K562 (cell line): Measurements from ENCODE around the gene NT5C2.

Experiments
- ARID4B ChIP-seq: sonication (generic); formaldehyde crosslinking; IDR thresholded peaks from 2 replicates; pipeline ENCODE4 v1.8.0; 2022; ENCODE audit warnings: mild to moderate bottlenecking, missing genetic modification reagents
- NR2C2 ChIP-seq, 2 experiments: fragments of 200-800 bp in 1 of 2; sonication (Bioruptor generic) in 1 of 2; sonication (generic) in 1 of 2; formaldehyde crosslinking in 1 of 2; IDR thresholded peaks; 2 replicates each; pipeline versions ENCODE4 v1.6.1 to v1.8.0; 2016 to 2022; ENCODE audit warnings: mild to moderate bottlenecking in 1 of 2, missing compliant biosample characterization in 1 of 2, missing genetic modification characterization in 1 of 2, missing genetic modification reagents in 1 of 2
- POLR2AphosphoS2 ChIP-seq: IDR thresholded peaks from 2 replicates; pipeline ENCODE4 v1.6.1; 2012; ENCODE audit warnings: low read length, improper control_type of control experiment
- TF ChIP-seq, protein P1 (sequence below), 2 experiments: fragments of 450-650 bp in 1 of 2; sonication (generic) in 1 of 2; formaldehyde crosslinking; conservative IDR thresholded peaks; 2 replicates each; pipeline versions ENCODE4 v1.4.0 to v1.8.1; 2020 to 2022; ENCODE audit warnings: mild to moderate bottlenecking in 1 of 2, missing genetic modification reagents in 1 of 2
- TF ChIP-seq, protein P2 (sequence below), 3 experiments: IDR thresholded peaks in 2 of 3; conservative IDR thresholded peaks in 1 of 3; 2 replicates each; pipeline ENCODE4 v1.5.1; 2011 to 2012; ENCODE audit warnings: low read length in 3 of 3, mild to moderate bottlenecking in 3 of 3, control low read depth in 2 of 3, improper control_type of control experiment in 1 of 3, inconsistent platforms in 1 of 3, low read depth in 1 of 3, mixed read lengths in 1 of 3, moderate library complexity in 1 of 3; ENCODE audit not compliant: insufficient read depth in 2 of 3

- TF ChIP-seq NR2C2 (CRISPR knock-in tag; IDR thresholded peaks at IDR 0.05) (no peak), NR2C2 (tag; IDR thresholded peaks at IDR 0.05) (no peak), ARID4B (CRISPR knock-in tag) (no peak), POLR2AphosphoS2 (no peak)
- TF ChIP-seq, protein P1, sequence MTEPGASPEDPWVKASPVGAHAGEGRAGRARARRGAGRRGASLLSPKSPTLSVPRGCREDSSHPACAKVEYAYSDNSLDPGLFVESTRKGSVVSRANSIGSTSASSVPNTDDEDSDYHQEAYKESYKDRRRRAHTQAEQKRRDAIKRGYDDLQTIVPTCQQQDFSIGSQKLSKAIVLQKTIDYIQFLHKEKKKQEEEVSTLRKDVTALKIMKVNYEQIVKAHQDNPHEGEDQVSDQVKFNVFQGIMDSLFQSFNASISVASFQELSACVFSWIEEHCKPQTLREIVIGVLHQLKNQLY (CRISPR knock-in tag; conservative IDR thresholded peaks at IDR 0.05), result no peak
- TF ChIP-seq, protein P2, sequence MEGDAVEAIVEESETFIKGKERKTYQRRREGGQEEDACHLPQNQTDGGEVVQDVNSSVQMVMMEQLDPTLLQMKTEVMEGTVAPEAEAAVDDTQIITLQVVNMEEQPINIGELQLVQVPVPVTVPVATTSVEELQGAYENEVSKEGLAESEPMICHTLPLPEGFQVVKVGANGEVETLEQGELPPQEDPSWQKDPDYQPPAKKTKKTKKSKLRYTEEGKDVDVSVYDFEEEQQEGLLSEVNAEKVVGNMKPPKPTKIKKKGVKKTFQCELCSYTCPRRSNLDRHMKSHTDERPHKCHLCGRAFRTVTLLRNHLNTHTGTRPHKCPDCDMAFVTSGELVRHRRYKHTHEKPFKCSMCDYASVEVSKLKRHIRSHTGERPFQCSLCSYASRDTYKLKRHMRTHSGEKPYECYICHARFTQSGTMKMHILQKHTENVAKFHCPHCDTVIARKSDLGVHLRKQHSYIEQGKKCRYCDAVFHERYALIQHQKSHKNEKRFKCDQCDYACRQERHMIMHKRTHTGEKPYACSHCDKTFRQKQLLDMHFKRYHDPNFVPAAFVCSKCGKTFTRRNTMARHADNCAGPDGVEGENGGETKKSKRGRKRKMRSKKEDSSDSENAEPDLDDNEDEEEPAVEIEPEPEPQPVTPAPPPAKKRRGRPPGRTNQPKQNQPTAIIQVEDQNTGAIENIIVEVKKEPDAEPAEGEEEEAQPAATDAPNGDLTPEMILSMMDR (IDR thresholded peaks at IDR 0.05 in 2 of 3, conservative IDR thresholded peaks at IDR 0.05 in 1 of 3; ENCODE audit: insufficient read depth in 2 of 3, low read depth in 1 of 3, low read length in 3 of 3), result no peak
Measured at GRCh38 chr10:103098240-103098639, 94.8 kb downstream of the NT5C2 start.
